GM10248 (cell line): ENCODE measurements around the gene FAM181B.
A peak's percentile ranks its signal among the peaks of the same experiment; 100 is the strongest.

Experiments used
- CTCF ChIA-PET: fragments of 300-600 bp; sonication (Branson Sonifier 250); formaldehyde crosslinking; extraction: SDS; loops from one replicate; lab custom pipeline; 2021; ENCODE audit warnings: antibody characterized with exemption; lab: Yijun Ruan, JAX
- POLR2A ChIA-PET: fragments of 350-650 bp; sonication (Branson Sonifier 250); formaldehyde crosslinking; extraction: SDS; loops from one replicate; lab custom pipeline; 2020; ENCODE audit warnings: antibody characterized with exemption; lab: Yijun Ruan, JAX
- DNase-seq: peaks from one replicate; pipeline ENCODE4 v3.0.0; 2012; ENCODE audit errors: extremely low spot score
- TF ChIP-seq, protein P1 (sequence below): IDR thresholded peaks from 2 replicates; pipeline ENCODE4 v1.5.1; 2012; ENCODE audit warnings: mild to moderate bottlenecking, low read depth; ENCODE audit errors: extremely low read depth, missing control alignments, control extremely low read depth

Gene FAM181B, protein sequence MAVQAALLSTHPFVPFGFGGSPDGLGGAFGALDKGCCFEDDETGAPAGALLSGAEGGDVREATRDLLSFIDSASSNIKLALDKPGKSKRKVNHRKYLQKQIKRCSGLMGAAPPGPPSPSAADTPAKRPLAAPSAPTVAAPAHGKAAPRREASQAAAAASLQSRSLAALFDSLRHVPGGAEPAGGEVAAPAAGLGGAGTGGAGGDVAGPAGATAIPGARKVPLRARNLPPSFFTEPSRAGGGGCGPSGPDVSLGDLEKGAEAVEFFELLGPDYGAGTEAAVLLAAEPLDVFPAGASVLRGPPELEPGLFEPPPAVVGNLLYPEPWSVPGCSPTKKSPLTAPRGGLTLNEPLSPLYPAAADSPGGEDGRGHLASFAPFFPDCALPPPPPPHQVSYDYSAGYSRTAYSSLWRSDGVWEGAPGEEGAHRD

DNA sequence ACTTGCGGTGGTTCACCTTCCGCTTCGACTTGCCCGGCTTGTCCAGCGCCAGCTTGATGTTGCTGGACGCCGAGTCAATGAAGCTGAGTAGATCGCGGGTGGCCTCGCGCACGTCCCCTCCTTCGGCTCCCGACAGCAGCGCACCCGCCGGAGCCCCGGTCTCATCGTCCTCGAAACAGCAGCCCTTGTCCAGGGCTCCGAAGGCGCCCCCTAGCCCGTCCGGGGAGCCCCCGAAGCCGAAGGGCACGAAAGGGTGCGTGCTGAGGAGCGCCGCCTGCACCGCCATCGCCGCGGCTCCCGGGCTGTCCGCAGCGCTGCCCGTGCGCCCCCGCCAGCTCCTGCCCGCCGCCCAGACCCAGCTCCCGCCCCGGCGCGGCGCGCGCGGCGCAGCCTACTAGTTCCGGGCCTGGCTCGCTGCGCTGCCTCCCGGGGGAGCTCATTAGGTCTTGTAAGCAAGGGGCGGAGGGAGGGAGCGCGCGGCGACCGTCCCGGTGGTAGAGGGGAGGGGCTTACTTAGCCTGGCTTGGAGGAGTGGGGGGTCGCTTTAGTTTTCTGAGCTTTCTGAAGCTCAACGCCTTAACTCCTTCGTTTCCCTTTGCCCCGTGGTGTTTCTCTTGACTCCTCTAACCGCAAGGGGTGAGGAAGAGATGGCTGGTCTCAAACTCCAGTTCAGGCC lies at the start of gene FAM181B:
Gene FAM181B, minus strand, starts transcription at position 421 of the 676 bp plus-strand sequence. Its CDS starts 135 bp downstream, at position 286.
- TF ChIP-seq, protein P1, sequence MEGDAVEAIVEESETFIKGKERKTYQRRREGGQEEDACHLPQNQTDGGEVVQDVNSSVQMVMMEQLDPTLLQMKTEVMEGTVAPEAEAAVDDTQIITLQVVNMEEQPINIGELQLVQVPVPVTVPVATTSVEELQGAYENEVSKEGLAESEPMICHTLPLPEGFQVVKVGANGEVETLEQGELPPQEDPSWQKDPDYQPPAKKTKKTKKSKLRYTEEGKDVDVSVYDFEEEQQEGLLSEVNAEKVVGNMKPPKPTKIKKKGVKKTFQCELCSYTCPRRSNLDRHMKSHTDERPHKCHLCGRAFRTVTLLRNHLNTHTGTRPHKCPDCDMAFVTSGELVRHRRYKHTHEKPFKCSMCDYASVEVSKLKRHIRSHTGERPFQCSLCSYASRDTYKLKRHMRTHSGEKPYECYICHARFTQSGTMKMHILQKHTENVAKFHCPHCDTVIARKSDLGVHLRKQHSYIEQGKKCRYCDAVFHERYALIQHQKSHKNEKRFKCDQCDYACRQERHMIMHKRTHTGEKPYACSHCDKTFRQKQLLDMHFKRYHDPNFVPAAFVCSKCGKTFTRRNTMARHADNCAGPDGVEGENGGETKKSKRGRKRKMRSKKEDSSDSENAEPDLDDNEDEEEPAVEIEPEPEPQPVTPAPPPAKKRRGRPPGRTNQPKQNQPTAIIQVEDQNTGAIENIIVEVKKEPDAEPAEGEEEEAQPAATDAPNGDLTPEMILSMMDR, result no peak
- CTCF ChIA-PET, result interaction anchor here (0.8 to 4.7 kb wide), 3 partner anchors 10 to 31 kb away, joined by 3 to 19 read pairs (median 4); no protein-coding TSS in a partner anchor
- DNase-seq, result peak; percentile 23
- POLR2A ChIA-PET, result no interaction called here

DNA sequence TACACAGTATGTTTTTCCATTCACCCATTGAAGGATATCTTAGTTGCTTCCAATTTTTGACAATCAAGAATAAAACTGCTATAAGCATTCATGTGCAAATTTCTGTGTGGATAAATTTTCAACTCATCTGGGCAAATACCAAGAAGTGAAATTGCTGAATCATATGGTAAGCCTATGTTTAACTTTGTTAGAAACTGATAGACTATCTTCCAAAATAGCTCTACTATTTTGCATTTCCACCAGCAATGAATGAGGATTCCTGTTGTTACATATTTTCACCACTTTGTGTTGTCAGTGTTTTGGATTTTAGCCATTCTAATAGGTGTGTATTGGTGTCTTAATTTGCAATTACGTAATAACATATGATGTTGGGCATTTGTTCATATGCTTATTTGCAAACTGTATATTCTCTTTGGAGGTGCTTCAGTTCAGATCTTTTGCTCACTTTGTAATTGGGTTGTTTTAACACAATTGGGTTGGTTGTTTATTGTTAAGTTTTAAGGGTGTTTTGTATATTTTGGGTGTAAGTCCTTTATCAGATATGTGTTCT lies 49.2 kb upstream of the FAM181B start:
- no peak for DNase-seq
- TF ChIP-seq, protein P1, result no peak
- ChIA-PET CTCF (no interaction called here), POLR2A (no interaction called here)

DNA sequence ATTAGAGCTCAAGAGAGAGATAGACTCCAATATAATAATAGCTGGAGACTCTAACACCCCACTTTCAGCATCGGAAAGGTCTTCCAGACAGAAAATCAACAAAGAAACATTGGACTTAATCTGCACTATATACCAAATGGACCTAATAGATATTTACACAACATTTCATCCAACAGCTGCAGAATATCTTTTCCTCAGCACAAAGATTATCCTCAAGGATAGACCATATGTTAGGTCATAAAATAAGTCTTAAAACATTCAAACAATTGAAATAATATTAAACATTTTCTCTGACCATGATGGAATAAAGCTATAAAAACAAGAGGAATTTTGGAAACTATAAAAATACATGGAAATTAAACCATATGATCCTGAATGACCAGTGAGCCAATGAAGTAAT lies 45.1 kb upstream of the FAM181B start:
- TF ChIP-seq, protein P1, result no peak
- ChIA-PET POLR2A (no interaction called here), CTCF (interaction anchor here (7.3 kb wide), 1 partner anchor 10 kb away, joined by 53 read pairs; no protein-coding TSS in a partner anchor)
- DNase-seq, result no peak

DNA sequence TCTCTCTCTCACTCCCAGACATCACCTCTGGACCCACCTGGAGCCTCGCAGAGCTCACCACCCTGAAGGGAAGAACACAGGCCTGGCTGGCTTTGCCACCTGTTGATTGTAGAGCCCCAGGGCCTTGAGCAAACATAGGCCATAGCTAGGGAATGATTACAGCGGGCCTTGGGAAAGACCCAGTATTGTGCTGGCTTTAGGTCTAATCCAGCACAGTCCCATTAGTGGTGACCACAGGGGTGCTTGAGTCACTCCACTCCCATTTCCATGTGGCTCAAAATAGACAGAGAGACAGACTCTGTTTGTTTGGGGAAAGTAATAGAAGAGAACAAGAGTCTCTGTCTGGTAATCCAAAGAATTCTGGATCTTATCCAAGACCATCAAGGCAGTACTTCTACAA lies 42.7 kb upstream of the FAM181B start:
- POLR2A ChIA-PET, result no interaction called here
- no peak for DNase-seq
- CTCF ChIA-PET, result interaction anchor here (0.6 to 7.3 kb wide), 25 partner anchors 10 to 1051 kb away, joined by 3 to 53 read pairs (median 5); no protein-coding TSS in a partner anchor
- TF ChIP-seq, protein P1, result no peak

DNA sequence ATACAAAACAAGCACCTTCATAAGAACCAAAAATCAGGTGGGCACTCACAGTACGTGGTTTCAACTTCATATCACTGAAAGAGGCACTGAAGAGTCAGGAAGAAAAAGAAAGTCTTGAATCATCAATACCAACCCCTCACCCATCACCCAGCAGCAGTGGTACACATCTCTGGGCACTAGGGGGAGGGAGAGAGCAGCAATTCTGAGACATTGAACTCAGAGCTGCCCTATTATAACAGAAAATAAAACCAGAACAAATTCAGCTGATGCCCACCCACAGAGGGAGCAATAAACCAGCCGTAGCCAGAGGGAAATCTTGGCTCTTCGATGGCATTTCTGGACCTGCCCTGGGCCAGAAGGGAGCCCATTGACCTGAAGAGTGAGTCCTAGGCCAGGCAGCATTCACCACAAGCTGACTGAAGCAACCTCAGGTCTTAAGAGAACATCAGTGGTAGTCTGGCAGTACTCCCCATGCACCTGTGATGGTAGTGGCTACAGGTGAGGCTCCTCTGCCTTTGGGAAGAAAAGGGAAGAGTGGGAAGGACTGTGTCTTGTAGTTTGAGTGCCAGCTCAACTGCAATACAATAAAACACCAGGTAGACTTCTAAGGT lies 42.2 kb upstream of the FAM181B start:
- POLR2A ChIA-PET, result no interaction called here
- TF ChIP-seq, protein P1, result peak; percentile 72
- DNase-seq, result peak; percentile 56
- CTCF ChIA-PET, result interaction anchor here (0.6 to 7.3 kb wide), 25 partner anchors 9 to 1051 kb away, joined by 3 to 53 read pairs (median 5); no protein-coding TSS in a partner anchor

DNA sequence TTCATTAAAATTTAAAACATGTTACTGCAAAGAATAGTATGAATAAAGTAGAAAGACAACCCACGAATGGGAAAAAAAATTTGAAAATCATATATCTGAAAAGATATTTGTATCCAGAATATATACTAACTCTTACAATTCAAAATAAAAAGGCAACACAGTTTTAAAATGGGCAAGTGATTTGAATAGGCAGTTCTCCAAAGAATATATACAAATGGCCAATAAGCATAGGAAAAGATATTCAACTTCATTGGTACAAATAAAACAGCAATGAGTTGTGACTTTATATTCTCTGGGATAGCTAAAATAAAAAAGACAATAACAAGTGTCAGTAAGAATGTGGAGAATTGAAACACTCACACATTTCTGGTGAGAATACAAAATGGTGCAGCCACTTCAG lies 41.6 kb upstream of the FAM181B start:
- TF ChIP-seq, protein P1, result no peak
- no peak for DNase-seq
- CTCF ChIA-PET, result interaction anchor here (1.1 to 7.3 kb wide), 12 partner anchors 9 to 1046 kb away, joined by 3 to 53 read pairs (median 6); no protein-coding TSS in a partner anchor
- POLR2A ChIA-PET, result no interaction called here
